ENCODE results near the gene INTS3.

The INTS3 gene

DNA sequence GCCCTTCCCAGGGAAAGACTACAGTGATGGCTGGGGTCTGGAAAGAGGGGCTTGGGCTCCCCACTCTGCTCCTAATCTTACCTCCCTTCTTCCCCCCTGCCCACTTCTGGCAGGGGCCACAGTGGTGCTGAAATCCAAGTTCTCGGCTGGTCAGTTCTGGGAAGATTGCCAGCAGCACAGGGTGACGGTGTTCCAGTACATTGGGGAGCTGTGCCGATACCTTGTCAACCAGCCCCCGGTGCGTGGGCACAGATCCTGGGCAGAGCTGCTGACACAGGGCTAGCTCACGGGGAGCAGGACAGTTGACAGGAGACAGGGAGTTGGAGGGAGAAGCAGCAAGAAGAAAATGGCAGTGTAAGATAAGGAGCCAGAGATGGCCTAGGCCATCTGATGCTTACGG lies 49.8 kb downstream of the INTS3 start:
- peaks cover 0 to 25% of the 10 kb centered on the region in 2 experiments; a peak in 1 of 3 replicates for H3K36me3 ChIP-seq (ENCODE audit: control insufficient read depth in 2 of 2, insufficient read depth in 1 of 2, low read length in 2 of 2)
- no peak overlapping the region for H3K27ac ChIP-seq (ENCODE audit: extremely low read depth, low read depth, low read length)
- no peaks in the 10 kb centered on the region for H3K9me3 ChIP-seq (ENCODE audit: control insufficient read depth, insufficient read depth, low read depth, low read length)
- peaks cover 8% of the 10 kb centered on the region for H3K4me1 ChIP-seq (ENCODE audit: control insufficient read depth, insufficient read depth, low read length)
- TF ChIP-seq EGR2 (tag by site-specific recombination; IDR thresholded peaks at IDR 0.05; ENCODE audit: low read depth), result peak; percentile 62
- peak; percentile 30; the same call in 1 of the 2 replicates for TF ChIP-seq ZIC2 (tag by site-specific recombination; IDR thresholded peaks at IDR 0.05)
- no peak for TF ChIP-seq ZNF707 (tag by site-specific recombination; IDR thresholded peaks at IDR 0.05)
- TF ChIP-seq ZFHX2 (tag by site-specific recombination; conservative IDR thresholded peaks at IDR 0.05), result peak; percentile 74
- CTCF ChIA-PET, result interaction anchor here (0.5 to 2.7 kb wide), 2 partner anchors 19 to 209 kb away, joined by 3 to 12 read pairs; partner anchors contain the start of gene RAB13
- H3K4me3 ChIP-seq (ENCODE audit: low read depth, low read length), result no peak overlapping the region
- POLR2A ChIA-PET, result no interaction called here

DNA sequence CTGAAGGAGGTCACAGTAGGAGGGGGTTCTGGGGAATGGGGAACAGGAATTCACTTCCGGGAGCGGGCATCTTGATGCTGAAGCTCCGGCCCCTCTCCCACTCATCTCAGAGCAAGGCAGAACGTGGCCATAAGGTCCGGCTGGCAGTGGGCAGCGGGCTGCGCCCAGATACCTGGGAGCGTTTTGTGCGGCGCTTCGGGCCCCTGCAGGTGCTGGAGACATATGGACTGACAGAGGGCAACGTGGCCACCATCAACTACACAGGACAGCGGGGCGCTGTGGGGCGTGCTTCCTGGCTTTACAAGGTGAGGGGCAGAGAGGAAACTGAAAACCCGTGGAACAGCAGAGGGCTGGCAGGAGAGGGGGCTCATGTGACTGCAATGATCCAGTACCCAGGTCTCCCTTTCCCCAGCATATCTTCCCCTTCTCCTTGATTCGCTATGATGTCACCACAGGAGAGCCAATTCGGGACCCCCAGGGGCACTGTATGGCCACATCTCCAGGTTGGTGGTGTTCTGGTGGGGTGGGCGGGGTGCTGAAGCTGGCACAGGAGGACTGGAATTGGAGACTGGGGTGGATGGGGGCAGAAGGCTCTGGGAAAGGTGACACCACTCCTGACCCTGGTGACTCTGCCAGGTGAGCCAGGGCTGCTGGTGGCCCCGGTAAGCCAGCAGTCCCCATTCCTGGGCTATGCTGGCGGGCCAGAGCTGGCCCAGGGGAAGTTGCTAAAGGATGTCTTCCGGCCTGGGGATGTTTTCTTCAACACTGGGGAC lies 50.4 kb downstream of the INTS3 start:
- CTCF ChIA-PET, result no interaction called here
- H3K36me3 ChIP-seq (ENCODE audit: control insufficient read depth in 2 of 2, insufficient read depth in 1 of 2, low read length in 2 of 2), result peaks cover 0 to 19% of the 10 kb centered on the region in 2 experiments; a peak in 1 of 3 replicates

DNA sequence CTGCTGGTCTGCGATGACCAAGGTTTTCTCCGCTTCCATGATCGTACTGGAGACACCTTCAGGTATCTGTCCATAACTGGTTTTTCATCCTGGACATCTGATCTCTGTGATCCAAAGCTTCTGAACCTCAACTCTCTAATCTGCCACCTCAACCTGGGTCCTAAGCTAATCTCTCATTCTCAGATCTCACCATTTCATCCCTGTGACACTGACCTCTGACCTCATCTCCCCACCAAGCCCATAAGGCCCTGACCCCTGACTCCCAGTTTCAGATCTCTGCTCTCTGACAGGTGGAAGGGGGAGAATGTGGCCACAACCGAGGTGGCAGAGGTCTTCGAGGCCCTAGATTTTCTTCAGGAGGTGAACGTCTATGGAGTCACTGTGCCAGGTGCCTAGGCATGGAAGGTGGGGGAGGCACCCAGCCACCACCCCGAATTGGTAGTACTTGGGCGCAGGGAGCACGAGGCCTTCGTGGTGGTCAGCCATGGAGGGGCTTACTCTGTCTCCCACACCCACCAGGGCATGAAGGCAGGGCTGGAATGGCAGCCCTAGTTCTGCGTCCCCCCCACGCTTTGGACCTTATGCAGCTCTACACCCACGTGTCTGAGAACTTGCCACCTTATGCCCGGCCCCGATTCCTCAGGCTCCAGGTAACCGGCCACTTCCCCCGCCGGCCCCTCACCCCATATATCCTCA lies 51.1 kb downstream of the INTS3 start:
- Histone ChIP-seq H3K4me1 (ENCODE audit: control insufficient read depth, insufficient read depth, low read length) (peaks cover 8% of the 10 kb centered on the region), H3K27ac (ENCODE audit: extremely low read depth, low read depth, low read length) (no peak overlapping the region), H3K4me3 (ENCODE audit: low read depth, low read length) (no peak overlapping the region), H3K36me3 (ENCODE audit: control insufficient read depth in 2 of 2, insufficient read depth in 1 of 2, low read length in 2 of 2) (peaks cover 0 to 12% of the 10 kb centered on the region in 2 experiments; a peak in 1 of 3 replicates), H3K9me3 (ENCODE audit: control insufficient read depth, insufficient read depth, low read depth, low read length) (no peaks in the 10 kb centered on the region)
- CTCF ChIA-PET, result interaction anchor here (0.8 kb wide), 1 partner anchor 18 kb away, joined by 3 read pairs; no protein-coding TSS in a partner anchor
- POLR2A ChIA-PET, result no interaction called here
- TF ChIP-seq BCL11B (tag by site-specific recombination; IDR thresholded peaks at IDR 0.05; ENCODE audit: low read depth), result 0 out of 2 replicates have a peak, but pooled peaks have one; percentile 44
- TF ChIP-seq, protein P1, sequence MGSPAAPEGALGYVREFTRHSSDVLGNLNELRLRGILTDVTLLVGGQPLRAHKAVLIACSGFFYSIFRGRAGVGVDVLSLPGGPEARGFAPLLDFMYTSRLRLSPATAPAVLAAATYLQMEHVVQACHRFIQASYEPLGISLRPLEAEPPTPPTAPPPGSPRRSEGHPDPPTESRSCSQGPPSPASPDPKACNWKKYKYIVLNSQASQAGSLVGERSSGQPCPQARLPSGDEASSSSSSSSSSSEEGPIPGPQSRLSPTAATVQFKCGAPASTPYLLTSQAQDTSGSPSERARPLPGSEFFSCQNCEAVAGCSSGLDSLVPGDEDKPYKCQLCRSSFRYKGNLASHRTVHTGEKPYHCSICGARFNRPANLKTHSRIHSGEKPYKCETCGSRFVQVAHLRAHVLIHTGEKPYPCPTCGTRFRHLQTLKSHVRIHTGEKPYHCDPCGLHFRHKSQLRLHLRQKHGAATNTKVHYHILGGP (tag by site-specific recombination; IDR thresholded peaks at IDR 0.05), result no peak

More for the DNA sequence above, 50.4 kb downstream of the INTS3 start:
- POLR2A ChIA-PET, result no interaction called here
- no peaks in the 10 kb centered on the region for H3K9me3 ChIP-seq (ENCODE audit: control insufficient read depth, insufficient read depth, low read depth, low read length)
- H3K4me1 ChIP-seq (ENCODE audit: control insufficient read depth, insufficient read depth, low read length), result peaks cover 8% of the 10 kb centered on the region
- no peak overlapping the region for H3K27ac ChIP-seq (ENCODE audit: extremely low read depth, low read depth, low read length)
- H3K4me3 ChIP-seq (ENCODE audit: low read depth, low read length), result no peak overlapping the region
- TF ChIP-seq GLIS2 (tag by site-specific recombination; IDR thresholded peaks at IDR 0.05) (peak; percentile 60), ZNF510 (tag by site-specific recombination; IDR thresholded peaks at IDR 0.05; ENCODE audit: insufficient replicate concordance) (no peak)

DNA sequence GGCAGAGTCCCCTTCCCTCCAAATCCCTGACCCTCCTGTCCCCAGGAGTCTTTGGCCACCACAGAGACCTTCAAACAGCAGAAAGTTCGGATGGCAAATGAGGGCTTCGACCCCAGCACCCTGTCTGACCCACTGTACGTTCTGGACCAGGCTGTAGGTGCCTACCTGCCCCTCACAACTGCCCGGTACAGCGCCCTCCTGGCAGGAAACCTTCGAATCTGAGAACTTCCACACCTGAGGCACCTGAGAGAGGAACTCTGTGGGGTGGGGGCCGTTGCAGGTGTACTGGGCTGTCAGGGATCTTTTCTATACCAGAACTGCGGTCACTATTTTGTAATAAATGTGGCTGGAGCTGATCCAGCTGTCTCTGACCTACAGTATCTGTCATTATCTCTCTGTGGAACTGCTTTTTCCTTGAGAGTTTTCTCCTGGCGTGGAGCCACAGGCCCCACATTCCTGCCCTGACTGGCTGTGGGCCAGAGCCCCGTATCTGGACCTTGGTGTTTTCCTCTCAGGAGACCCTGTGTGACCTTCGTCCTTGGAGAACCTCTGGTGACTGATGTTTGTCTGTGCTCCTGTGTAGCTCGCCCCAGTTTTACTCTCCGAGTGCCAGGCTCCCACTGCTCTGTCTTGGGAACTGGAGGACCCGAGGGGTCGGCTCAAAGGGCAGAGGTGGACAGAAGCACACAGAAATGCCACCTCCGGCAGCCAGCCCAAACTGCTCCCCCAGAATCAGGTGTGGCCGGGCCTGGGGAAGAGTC lies 52.1 kb downstream of the INTS3 start:
- ChIA-PET CTCF (no interaction called here), POLR2A (no interaction called here)
- Histone ChIP-seq H3K9me3 (ENCODE audit: control insufficient read depth, insufficient read depth, low read depth, low read length) (no peaks in the 10 kb centered on the region), H3K4me1 (ENCODE audit: control insufficient read depth, insufficient read depth, low read length) (peaks cover 4% of the 10 kb centered on the region), H3K27ac (ENCODE audit: extremely low read depth, low read depth, low read length) (no peak overlapping the region), H3K4me3 (ENCODE audit: low read depth, low read length) (no peak overlapping the region), H3K36me3 (ENCODE audit: control insufficient read depth in 2 of 2, insufficient read depth in 1 of 2, low read length in 2 of 2) (peaks cover 0 to 6% of the 10 kb centered on the region in 2 experiments; a peak in 1 of 3 replicates)
- TF ChIP-seq ZNF140 (tag by site-specific recombination; IDR thresholded peaks at IDR 0.05) (no peak), ZNF529 (tag by site-specific recombination; IDR thresholded peaks at IDR 0.05; ENCODE audit: insufficient replicate concordance) (no peak), ZNF423 (tag by site-specific recombination; IDR thresholded peaks at IDR 0.05) (no peak), ZNF274 (IDR thresholded peaks at IDR 0.05; ENCODE audit: low read length) (no peak), ZNF274 (tag by site-specific recombination; IDR thresholded peaks at IDR 0.05; ENCODE audit: borderline replicate concordance) (no peak), ZNF335 (tag by site-specific recombination; conservative IDR thresholded peaks at IDR 0.05) (no peak)
- TF ChIP-seq, protein P2, sequence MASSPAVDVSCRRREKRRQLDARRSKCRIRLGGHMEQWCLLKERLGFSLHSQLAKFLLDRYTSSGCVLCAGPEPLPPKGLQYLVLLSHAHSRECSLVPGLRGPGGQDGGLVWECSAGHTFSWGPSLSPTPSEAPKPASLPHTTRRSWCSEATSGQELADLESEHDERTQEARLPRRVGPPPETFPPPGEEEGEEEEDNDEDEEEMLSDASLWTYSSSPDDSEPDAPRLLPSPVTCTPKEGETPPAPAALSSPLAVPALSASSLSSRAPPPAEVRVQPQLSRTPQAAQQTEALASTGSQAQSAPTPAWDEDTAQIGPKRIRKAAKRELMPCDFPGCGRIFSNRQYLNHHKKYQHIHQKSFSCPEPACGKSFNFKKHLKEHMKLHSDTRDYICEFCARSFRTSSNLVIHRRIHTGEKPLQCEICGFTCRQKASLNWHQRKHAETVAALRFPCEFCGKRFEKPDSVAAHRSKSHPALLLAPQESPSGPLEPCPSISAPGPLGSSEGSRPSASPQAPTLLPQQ (tag by site-specific recombination; IDR thresholded peaks at IDR 0.05), result no peak
- TF ChIP-seq, protein P3, sequence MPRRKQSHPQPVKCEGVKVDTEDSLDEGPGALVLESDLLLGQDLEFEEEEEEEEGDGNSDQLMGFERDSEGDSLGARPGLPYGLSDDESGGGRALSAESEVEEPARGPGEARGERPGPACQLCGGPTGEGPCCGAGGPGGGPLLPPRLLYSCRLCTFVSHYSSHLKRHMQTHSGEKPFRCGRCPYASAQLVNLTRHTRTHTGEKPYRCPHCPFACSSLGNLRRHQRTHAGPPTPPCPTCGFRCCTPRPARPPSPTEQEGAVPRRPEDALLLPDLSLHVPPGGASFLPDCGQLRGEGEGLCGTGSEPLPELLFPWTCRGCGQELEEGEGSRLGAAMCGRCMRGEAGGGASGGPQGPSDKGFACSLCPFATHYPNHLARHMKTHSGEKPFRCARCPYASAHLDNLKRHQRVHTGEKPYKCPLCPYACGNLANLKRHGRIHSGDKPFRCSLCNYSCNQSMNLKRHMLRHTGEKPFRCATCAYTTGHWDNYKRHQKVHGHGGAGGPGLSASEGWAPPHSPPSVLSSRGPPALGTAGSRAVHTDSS (tag by site-specific recombination; IDR thresholded peaks at IDR 0.05), result no peak
